NB4 (cell line): ENCODE measurements around the gene RPL18A.
A peak's percentile ranks its signal among the peaks of the same experiment; 100 is the strongest.

Experiments
- DNase-seq: peaks from one replicate; pipeline ENCODE4 v3.0.0; 2010; ENCODE audit warnings: low read depth
- H3K4me3 ChIP-seq: one replicate; pipeline ENCODE4 v1.5.1; 2011; ENCODE audit warnings: mild to moderate bottlenecking, low read depth, low read length, moderate library complexity
- CTCF ChIP-seq: IDR thresholded peaks from one replicate; pipeline ENCODE4 v1.5.1; 2012; ENCODE audit warnings: low read depth, low read length
- MAX ChIP-seq: IDR thresholded peaks from 2 replicates; pipeline ENCODE4 v1.6.1; 2011; ENCODE audit warnings: low read depth, low read length
- MYC ChIP-seq: IDR thresholded peaks from 2 replicates; pipeline ENCODE4 v1.6.1; 2011; ENCODE audit warnings: low read depth, low read length
- POLR2A ChIP-seq: IDR thresholded peaks from 2 replicates; pipeline ENCODE4 v1.6.1; 2011; ENCODE audit warnings: mild to moderate bottlenecking; ENCODE audit not compliant: insufficient read length; ENCODE audit errors: extremely low read depth

The RPL18A gene

GRCh38 chr19:17854061-17854460 is 5.6 kb upstream of the RPL18A start:
- TF ChIP-seq POLR2A (no peak), CTCF (no peak), MYC (no peak), MAX (no peak)
- H3K4me3 ChIP-seq, result no peak overlapping the region
- DNase-seq, result no peak

- peak; percentile 75 for DNase-seq
- H3K4me3 ChIP-seq, result no peak overlapping the region
Measured at GRCh38 chr19:17855280-17856152, 4.2 kb upstream of the RPL18A start.

DNA sequence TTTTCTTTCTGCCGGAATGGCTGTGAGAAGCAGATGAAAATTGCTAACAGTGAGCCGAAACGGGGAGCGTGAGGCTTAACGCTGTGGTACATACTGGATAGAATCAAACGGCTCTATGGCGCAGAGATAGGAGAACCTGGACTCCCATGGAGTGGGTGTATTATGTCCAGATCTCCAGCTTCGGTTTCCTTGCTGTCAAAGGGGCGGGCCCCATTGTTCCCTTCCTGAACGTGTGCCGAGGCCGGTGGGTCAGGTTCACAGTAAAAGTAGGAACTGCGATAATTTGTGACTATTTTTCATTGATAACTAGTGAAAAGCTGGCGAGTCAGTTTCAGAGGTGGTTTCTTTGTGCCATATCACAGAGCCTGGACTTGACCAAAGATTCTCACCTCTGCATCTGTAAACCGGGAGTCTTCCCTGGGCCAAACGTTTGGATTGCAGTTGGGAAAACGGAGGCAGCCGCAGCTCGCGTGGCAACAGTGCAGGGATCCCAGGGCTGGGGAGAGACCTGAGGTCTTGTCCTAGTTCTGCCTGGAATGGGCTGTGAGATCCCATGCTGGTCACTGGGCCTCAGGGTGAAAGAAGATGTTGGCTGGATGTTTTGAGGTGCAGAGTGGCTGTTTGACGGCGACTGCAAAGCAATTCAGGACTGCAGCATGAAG is 752 bp downstream of the RPL18A start:
- no peak for DNase-seq
- no peak for TF ChIP-seq POLR2A
- no peak for TF ChIP-seq MAX
- no peak for TF ChIP-seq CTCF
- no peak for TF ChIP-seq MYC
- H3K4me3 ChIP-seq, result peak overlapping the region; percentile 99

More at GRCh38 chr19:17855280-17856152, 4.2 kb upstream of the RPL18A start:
- TF ChIP-seq MYC, result no peak
- TF ChIP-seq MAX, result no peak
- TF ChIP-seq POLR2A, result no peak
- TF ChIP-seq CTCF, result peak; percentile 89

DNA sequence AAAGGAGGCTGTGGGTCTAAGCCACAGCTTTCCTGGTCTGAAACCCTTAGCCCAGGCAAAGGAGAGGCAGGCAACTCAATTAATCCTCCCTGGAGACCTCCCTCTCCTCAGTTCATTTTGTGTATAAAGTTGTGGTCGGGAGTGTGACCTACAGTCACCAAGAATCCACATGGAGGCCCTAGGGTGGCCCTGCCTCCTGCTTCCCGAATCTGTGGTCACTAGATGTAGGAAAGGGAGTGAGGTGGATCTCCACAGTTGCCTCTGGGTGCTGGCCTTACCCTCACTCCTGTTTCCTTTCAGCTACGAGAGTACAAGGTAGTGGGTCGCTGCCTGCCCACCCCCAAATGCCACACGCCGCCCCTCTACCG is 1.3 kb downstream of the RPL18A start:
- no peak for DNase-seq
- H3K4me3 ChIP-seq, result peak overlapping the region; percentile 99
- TF ChIP-seq MYC (no peak), MAX (no peak), POLR2A (no peak), CTCF (no peak)

GRCh38 chr19:17861542-17862402 is 2.1 kb downstream of the RPL18A start:
- H3K4me3 ChIP-seq, result peak overlapping the region; percentile 99
- DNase-seq, result no peak
- no peak for TF ChIP-seq CTCF
- TF ChIP-seq MAX, result no peak
- TF ChIP-seq POLR2A, result no peak
- TF ChIP-seq MYC, result no peak
